Peyer's patch (tissue), 4 donors: ENCODE results near the gene FARS2.

Experiments
- POLR2A ChIP-seq, 2 donors: fragments of 450-650 bp; IDR thresholded peaks; one replicate each; pipeline ENCODE4 v1.5.1; 2017; ENCODE audit warnings: antibody characterized with exemption in 2 of 2, mild to moderate bottlenecking in 2 of 2, moderate library complexity in 2 of 2
- TF ChIP-seq, protein P1 (sequence below), 6 experiments: fragments of 450-650 bp in 4 of 6; fragments of 200-600 bp in 2 of 6; sonication (generic) in 1 of 6; IDR thresholded peaks; one replicate each; pipeline ENCODE4 v1.5.1; 2017 to 2019; ENCODE audit warnings: antibody characterized with exemption in 6 of 6, mild to moderate bottlenecking in 3 of 6, moderate library complexity in 1 of 6

DNA sequence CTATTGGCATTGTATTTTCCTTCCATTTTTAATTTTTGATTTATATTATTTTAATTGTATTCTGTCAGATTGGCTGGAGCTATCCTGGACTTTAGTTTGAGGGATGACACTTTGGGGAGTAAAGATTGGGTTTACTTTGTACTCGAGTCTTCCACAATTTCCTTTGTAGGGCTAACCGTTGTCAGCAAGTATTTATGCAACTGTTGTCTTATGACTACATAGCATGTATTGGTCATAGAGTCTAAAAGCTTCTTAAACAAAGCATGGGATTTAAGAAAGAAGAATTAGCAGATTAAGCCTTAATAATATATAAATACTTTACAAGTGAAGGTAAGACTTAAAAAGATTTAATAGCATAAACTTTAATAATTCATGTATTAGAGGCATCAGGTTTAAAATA lies 19.6 kb downstream of the FARS2 start:
- TF ChIP-seq, protein P1, sequence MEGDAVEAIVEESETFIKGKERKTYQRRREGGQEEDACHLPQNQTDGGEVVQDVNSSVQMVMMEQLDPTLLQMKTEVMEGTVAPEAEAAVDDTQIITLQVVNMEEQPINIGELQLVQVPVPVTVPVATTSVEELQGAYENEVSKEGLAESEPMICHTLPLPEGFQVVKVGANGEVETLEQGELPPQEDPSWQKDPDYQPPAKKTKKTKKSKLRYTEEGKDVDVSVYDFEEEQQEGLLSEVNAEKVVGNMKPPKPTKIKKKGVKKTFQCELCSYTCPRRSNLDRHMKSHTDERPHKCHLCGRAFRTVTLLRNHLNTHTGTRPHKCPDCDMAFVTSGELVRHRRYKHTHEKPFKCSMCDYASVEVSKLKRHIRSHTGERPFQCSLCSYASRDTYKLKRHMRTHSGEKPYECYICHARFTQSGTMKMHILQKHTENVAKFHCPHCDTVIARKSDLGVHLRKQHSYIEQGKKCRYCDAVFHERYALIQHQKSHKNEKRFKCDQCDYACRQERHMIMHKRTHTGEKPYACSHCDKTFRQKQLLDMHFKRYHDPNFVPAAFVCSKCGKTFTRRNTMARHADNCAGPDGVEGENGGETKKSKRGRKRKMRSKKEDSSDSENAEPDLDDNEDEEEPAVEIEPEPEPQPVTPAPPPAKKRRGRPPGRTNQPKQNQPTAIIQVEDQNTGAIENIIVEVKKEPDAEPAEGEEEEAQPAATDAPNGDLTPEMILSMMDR (IDR thresholded peaks at IDR 0.05), result no peak
- no peak for TF ChIP-seq POLR2A (IDR thresholded peaks at IDR 0.05)
